SKM-1 (cell line): ENCODE data around the gene GDF2.
A peak's percentile ranks its signal among the peaks of the same experiment; 100 is the strongest.

Experiments
- DNase-seq: peaks from one replicate; lab custom pipeline; 2025; ENCODE audit not compliant: unreplicated experiment; lab: John Stamatoyannopoulos, UW

The GDF2 gene

DNA sequence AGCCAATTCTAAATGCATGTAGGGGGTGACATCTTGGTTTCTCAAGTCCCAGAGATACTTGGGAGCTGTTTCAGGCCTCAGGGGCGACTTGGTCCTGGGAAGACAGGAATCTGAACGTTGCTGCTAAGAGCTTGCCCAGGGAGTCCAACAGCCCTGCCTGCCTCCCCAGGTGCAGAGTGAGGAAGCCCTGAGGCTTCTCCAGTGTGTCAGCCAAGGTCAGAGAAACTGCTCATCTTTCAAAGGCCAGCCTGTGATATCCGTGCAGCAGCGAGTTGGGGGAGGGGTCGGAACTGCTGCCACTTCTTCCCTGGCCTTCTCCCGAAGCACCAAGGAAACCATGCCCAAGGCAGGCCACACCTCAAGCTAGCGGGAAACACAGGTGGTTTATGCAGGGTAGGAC, 9.7 kb downstream of the GDF2 start:
- DNase-seq = no peak

DNA sequence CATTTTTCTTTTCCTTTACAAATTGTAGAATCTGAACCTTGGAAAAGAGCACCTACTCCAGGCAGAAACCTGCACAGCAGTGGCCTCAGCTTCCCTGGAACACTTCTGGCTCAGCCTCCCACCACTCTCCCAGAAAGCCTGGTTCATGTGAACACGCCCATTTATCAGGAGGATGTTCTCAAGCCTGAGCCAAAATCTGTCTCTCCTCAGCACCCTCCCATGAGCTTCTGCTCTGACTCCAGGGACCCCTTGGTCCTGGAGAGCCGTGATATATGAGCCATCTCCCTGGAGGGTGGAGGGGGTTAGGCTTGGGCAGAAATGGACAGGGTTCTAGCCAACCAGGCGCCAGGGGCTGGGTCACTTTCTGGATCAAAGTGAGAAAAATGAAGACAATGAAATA, 10.1 kb downstream of the GDF2 start:
- no peak for DNase-seq

DNA sequence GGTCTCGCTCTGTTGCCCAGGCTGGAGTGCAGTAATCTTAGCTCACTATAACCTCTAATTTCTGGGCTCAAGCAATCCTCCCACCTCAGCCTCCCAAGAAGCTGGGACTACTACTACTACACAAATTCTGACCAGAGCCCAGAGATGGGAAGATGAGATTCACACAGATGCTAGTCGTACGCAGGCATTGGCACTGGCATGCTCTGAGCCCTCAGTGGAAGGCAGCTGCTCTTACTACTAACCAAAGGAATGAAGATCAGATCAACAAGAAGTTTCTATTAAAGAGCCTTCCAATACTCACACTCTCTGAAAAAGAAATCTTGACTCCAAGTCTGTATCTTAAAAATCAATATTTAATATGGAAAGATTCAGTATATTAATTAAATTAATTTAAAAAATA, 10.7 kb downstream of the GDF2 start:
- no peak for DNase-seq

DNA sequence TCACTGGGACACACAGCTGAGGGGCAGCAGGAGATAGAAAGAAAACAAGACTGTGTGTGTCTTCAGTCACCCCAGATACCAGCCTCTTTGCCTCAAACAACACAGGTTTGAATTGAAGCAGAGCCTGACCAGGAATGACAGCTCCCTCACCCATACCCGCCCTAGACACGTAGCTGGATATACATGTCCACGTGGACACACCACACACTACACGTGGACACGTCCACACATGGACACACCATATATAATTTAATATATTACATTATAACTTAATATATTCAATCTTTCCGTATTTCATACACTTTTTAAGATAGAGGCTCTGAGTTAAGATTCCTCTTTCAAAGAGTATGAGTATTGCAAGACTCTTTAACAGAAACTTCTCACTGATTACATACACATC, 11.3 kb downstream of the GDF2 start:
- no peak for DNase-seq

DNA sequence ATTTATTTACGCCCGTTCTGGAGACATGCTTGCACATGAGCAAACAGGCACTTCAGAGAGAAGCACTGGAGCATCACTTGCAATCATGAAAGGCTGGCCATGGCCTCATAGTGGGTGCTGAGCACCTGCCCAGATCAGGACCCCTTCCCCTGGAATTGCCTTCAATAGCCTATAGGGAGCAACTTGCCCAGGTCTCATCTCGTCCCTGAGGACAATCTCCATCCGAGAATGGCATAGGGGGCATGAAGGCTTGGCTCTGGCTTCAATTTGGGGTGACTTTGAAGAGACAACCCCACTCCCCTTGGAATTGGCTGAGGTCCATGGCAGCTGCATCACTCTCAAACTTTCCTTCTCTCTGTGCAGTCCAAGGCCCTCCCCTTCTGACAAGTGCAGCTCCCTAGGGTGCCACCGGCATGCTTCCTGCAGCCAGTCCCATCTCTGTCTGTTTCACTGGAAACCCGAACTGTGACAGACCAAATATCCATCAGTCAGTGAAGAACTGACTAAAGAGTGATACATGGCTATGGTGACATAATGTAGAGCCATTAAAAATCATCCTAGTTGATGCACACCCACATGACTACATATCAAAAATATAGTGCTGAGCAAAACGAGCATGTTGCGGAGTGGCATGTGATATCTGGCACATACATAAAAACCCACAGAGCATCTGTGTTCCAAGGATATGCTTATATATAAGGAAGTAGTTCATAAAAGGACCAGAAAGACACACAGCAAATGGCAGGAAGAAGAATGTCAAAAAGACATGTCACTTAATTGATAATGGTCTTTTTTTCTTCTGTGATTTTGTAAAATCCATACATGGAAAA, 12.4 kb downstream of the GDF2 start:
- DNase-seq = no peak

DNA sequence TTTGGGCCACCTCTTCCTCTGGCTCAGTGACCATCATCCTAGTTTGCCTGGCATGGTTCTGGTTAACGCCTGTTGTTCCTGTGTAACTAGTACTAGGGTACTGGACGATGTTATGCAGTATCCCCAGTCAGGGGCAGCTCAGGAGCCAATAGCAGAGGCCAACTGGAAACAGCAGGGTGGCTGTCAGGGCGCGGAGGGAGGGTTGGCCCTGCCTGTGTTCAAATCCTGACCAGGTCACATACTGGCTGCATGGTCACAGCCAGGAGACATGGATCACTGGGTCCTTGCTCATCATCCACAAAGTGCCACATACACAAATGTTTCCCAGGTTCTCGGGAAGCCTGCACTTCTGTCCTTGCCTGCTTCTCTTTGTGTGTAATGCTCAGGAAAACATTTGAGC, 13.7 kb downstream of the GDF2 start:
- no peak for DNase-seq

DNA sequence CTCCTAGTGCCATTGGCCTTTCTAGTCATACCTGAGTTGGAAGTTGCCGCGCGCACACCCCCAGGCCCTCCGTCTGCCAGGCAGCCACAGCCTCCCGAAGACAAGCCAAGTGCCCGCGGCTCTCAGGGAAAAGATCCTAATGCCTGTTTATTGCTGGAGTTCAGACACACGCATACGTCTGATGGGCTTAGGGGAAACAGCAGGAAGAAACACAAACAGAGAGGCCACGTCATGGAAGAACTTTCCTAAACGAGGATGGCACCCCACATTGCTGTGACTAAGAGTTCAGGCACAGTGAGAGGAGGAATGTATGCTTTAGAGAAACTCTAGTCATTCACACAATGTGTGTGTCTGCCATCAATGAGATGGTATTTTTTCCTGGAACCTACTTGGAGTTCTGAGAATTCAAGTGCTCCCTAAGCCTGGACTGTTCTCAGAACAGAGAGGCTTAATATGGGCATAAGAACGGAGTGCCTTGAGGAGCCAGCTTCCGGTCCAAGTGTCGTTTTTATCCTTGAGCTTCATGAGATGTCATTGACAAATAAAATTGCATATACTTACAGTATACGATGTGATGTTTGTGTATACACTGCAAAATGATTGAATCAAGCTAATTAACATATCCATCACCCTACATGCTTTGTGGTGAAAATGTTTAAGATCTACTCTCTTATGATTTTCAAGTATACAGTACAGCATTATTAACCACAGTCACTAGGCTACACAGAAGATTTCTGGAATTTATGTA, 14.3 kb downstream of the GDF2 start:
- no peak for DNase-seq

DNA sequence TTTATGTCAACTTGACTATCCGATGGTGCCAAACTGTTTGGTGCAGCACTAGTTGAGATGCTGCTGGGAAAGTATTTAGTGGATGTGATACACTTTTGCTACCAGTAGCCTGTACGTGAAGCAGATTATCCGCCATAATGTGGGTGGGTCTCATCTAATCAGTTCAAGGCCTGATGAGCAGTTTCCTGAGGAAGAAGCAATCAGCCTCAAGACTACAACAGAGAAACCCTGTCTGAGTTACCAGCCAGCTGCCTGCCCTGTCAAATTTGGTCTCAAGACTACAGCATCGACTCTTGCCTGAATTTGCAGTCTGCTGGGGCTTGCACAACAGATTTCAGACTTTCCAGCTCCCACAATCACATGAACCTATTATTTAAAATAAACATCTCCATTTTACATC, 15.1 kb downstream of the GDF2 start:
- no peak for DNase-seq

DNA sequence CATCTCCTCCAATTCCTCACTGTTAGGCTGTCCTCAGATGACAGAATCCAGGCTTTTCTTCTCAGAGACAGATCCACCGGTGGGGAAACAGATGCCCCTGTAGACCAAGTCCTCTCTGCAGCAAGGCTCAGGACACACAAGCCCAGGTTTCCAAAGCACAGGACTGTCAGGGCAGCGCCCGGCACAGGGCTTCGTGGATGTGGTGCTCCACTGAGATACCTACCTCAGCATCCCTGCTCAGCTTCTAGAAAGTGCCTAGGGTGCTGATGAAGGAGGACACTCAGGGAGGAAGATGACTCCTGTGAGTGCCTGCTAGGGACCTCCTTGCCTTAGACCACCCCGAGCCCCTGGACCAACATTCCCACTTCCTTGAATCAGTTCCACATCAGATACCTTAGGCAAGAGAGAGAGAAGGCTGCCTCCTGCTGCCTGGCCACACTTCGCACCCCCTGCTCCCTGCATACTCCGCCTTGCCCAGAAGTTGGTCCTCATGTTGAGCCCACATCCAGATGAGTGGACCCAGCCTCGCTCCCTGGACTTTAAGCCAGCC, 17.0 kb downstream of the GDF2 start:
- no peak for DNase-seq

DNA sequence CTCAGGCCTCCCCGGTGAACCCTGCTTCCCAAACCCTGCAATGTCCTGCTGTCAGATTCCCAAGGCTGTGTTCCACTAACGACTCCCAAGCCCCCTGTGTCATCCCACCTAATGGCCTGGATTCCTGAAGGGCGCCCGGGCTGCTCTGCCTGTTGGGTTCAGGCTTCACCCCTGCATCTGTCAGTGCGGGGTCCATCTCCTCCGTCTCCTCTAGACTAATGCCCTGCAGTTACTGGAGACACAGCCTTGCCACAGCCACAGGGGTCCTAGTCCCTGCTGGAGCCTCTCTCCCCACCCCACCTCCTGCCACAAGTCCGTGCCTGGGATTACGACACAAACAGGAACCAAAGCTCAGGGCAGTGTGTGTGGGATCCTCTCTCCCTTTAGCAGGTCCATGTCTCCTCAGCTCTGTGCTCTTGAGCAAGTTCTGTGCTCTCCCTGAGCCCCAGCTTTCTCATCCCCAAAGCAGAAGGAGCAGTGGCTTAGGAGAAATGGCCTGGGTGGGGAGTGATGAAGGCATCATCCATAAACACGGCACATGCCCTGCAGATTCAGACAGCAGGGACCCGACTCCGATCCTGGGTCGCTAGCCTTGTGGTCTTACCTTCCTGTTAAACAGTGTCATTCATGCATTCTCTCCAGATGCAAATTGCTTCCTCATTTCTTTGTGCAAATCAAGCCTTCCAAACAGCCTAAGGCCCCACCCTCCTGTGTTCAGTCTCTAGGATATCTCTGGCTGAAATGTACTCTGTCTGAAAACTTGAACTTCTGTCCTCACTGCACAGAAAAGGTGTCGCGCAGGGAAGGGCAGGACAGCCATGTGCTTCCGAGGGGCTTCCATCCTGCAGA, 17.7 kb downstream of the GDF2 start:
- peak; percentile 46 for DNase-seq

DNA sequence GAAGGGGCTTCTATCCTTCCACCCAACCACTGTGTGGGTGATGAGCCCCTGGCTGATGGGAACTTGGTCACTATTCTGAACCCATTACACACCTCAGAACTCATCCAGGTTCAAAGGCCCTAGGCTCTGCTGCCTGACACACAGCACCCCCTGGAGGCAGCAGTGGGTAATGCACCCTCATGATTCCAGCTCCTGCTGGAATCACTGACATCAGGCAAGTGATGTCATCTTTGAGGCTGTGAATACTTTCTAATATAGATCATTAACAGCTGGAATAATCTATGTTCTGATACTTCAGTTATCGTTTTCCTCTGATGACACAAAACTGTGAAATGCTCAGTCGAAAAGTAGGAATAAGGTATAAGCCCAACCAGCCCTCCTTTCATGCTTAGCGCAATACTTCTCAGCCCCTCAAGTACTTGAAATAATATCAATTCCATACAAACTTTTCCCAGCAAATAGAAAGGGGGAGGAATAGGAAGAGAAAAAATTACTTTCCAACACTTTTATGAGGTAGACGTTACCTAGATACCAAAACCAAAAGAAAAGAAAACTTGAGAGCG, 18.4 kb downstream of the GDF2 start:
- peak; percentile 46 for DNase-seq

DNA sequence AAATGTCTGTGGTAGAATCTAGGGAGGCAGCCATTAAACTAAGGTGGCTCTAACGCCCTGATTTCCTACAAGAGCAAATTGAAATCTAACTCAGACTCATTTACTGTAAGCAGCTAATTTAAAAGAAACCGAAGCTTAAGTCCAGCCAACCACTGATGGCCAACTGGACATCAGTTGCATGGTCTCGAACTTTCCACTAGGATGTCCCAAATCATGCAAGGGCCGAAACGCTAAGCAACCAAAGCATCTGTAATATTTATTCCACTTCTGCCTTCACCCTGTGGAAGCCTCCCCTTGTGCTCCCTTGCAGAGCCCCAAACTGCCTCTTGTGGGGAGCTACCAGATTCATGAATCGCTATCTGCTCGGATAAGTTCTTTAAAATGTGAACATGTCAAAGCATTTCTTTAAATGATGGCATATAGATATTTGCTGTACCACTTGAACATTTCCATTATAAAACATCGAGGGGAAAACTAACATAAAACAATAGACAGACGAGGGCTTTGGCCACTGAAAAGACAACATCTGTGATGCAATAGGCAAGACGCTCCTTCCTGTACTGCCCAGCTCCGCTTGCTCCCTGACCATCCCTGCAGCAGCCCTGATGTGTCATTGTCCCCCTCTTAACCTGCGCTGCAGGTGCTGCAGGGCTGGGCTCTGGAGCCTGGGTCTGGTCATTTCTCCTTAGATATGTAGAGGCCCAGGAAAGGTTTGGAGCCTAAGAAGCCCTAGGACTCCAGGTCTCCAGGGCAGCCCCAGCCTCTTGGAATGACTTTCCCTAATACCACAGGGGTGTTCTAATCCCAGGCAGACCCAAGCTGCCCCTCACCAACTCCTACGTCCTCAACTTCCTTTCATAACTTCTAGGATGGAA, 23.0 kb downstream of the GDF2 start:
- DNase-seq = no peak

DNA sequence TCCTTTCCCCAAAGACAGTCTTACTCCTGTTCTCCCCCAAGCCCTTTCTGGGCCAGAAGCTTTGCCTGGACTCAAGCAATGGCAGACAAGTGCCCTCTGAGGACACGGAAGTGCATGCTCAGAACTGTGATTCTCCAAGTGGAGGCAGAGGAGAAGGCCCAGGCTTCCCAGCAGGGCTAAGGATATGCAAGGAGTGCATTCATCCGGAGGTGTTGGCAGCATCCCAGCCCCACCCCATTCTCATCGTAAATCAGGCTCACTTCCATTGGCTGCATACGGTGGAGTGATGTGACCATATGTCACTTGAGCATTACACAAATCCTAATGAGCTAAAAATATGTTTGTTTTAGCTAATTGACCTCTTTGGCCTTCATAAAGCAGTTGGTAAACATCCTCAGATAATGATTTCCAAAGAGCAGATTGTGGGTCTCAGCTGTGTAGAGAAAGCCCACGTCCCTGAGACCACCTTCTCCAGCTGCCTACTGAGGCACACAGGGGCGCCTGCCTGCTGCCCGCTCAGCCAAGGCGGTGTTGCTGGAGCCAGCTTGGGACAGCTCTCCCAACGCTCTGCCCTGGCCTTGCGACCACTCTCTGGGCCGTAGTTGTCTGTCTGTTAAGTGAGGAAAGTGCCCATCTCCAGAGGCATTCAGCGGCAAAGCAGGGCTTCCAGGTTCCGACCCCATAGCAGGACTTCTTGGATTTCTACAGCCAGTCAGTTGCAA, 24.5 kb downstream of the GDF2 start:
- no peak for DNase-seq

DNA sequence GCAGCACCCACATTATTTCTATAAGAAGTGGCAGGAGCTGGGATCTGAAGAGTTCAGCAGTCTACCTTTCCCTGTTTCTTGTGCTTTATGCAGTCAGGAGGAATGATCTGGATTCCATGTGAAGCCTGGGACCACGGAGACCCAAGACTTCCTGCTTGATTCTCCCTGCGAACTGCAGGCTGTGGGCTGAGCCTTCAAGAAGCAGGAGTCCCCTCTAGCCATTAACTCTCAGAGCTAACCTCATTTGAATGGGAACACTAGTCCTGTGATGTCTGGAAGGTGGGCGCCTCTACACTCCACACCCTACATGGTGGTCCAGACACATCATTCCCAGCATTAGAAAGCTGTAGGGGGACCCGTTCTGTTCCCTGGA, 25.0 kb downstream of the GDF2 start:
- DNase-seq = no peak

DNA sequence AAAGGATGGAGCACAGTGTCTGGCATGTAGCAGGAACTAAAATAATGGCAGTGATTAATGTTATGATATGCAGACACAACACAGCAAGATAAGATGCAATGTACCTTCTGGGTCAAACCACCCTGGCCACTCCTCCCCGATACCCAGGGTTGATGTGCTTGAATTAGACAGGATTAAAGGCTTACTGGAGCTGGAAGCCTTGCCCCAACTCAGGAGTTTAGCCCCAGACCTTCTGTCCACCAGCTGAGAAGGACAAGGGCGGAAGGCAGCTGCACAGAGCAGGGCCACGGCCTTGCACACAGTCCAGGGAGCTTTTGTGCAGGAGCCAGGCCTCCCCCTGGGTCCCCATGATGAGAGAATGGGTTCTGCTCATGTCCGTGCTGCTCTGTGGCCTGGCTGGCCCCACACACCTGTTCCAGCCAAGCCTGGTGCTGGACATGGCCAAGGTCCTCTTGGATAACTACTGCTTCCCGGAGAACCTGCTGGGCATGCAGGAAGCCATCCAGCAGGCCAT, 25.9 kb downstream of the GDF2 start, which contains the start of gene RBP3:
TSS of gene RBP3 (plus strand) at position 226 of the 514 bp plus-strand sequence. CDS start at position 348, 122 bp downstream.
- DNase-seq = no peak

DNA sequence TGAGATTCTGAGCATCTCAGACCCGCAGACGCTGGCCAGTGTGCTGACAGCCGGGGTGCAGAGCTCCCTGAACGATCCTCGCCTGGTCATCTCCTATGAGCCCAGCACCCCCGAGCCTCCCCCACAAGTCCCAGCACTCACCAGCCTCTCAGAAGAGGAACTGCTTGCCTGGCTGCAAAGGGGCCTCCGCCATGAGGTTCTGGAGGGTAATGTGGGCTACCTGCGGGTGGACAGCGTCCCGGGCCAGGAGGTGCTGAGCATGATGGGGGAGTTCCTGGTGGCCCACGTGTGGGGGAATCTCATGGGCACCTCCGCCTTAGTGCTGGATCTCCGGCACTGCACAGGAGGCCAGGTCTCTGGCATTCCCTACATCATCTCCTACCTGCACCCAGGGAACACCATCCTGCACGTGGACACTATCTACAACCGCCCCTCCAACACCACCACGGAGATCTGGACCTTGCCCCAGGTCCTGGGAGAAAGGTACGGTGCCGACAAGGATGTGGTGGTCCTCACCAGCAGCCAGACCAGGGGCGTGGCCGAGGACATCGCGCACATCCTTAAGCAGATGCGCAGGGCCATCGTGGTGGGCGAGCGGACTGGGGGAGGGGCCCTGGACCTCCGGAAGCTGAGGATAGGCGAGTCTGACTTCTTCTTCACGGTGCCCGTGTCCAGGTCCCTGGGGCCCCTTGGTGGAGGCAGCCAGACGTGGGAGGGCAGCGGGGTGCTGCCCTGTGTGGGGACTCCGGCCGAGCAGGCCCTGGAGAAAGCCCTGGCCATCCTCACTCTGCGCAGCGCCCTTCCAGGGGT, 26.6 kb downstream of the GDF2 start:
- DNase-seq = no peak

DNA sequence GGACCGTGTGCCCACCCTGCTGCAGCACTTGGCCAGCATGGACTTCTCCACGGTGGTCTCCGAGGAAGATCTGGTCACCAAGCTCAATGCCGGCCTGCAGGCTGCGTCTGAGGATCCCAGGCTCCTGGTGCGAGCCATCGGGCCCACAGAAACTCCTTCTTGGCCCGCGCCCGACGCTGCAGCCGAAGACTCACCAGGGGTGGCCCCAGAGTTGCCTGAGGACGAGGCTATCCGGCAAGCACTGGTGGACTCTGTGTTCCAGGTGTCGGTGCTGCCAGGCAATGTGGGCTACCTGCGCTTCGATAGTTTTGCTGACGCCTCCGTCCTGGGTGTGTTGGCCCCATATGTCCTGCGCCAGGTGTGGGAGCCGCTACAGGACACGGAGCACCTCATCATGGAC, 27.3 kb downstream of the GDF2 start:
- no peak for DNase-seq

DNA sequence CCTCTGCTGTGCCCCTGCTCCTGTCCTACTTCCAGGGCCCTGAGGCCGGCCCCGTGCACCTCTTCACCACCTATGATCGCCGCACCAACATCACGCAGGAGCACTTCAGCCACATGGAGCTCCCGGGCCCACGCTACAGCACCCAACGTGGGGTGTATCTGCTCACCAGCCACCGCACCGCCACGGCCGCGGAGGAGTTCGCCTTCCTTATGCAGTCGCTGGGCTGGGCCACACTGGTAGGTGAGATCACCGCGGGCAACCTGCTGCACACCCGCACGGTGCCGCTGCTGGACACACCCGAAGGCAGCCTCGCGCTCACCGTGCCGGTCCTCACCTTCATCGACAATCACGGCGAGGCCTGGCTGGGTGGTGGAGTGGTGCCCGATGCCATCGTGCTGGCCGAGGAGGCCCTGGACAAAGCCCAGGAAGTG, 27.7 kb downstream of the GDF2 start:
- DNase-seq = no peak
